Urinary bladder (tissue), 4 donors: Measurements from ENCODE around the gene EBP. TPM values are rescaled to one million over a fixed set of nuclear protein-coding genes. Genes with fewer than 3 reads are reported as not detected.

Experiments used
- DNase-seq: peaks from one replicate; pipeline ENCODE4 v3.0.0-alpha.2; 2015; ENCODE audit errors: extremely low spot score
- H3K27ac ChIP-seq: one replicate; pipeline ENCODE4 v1.5.1; 2013; ENCODE audit warnings: low read depth, mild to moderate bottlenecking, moderate library complexity
- H3K36me3 ChIP-seq: one replicate; pipeline ENCODE4 v1.6.1; 2013; ENCODE audit warnings: mild to moderate bottlenecking, moderate library complexity; ENCODE audit not compliant: insufficient read depth
- H3K4me1 ChIP-seq: one replicate; pipeline ENCODE4 v1.6.1; 2013; ENCODE audit warnings: mild to moderate bottlenecking, moderate library complexity; ENCODE audit not compliant: insufficient read depth
- H3K4me3 ChIP-seq: one replicate; pipeline ENCODE4 v1.5.1; 2013; ENCODE audit warnings: low read depth, low read length
- WGBS: extraction: QIAGEN DNeasy Blood & Tissue Kit; methylation state at CpG from one replicate; pipeline ENCODE4 v1.1.7; 2013; 5-methylcytosine and 5-hydroxymethylcytosine counted together
- polyA plus RNA-seq: library from polyadenylated mRNA; stranded (reverse); fragments of 200-250 nt; gene quantifications from one replicate; pipeline ENCODE4 v1.2.3, GENCODE V29; 2013
- total RNA-seq: library from RNA; depleted of rRNA; stranded (reverse); fragments of >200 nt; gene quantifications from one replicate; pipeline ENCODE4 v1.2.3, GENCODE V29; 2014
- donor health status: healthy with polysubstance abuse.
- donor health status: healthy.

Gene EBP
- total RNA-seq (19.2 TPM), polyA plus RNA-seq (34.4 TPM)

DNA sequence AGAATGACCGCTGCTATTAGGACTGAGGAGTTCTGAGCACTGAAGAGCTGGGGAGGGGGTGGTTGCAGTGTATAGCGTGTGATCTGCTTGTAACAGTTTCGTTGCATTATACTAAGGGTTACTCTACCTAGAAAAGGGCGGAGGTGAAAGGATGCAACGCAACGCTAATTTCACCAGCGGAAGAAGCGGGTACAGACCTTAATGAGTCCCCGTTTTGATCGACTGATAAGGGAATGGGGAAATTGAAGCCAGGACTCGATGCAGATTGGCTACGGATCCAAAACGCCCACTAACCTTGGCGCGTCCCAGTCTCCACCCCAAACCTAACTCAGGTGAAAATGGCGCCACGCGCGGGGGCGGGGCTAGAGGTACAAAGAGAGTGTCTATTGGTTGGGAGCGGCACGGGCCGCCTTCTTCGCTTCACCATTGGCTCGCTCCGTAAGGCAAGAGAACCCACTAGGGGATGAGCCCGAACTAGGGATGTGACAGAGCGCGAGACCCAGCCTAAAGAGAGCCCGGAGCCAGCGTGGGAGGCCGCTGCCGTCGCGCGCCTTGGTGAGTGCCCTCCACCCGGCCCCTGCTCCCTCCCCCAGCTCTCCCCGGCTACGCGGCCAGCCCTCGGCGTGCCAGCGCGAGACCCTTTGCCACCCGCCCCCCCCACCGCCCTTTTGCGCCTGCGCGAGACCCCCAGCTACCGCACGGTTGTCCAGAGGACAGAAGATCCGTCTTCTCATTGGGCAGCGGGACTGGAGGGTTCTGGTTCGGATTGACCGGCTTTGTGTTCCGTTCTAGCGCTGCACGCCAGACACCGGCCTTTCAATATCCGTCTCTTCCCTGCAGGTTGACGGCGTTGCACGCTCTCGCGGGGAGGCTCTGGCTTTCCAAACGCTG is at the start of gene EBP:
TSS of gene EBP (plus strand) at position 456 of the 891 bp plus-strand sequence. CDS start 1,964 bp downstream, outside the sequence.
- peak; percentile 78 for DNase-seq
- no peaks in the 10 kb centered on the region for H3K36me3 ChIP-seq
- H3K27ac ChIP-seq = peak within 1 kb of the TSS; percentile 78
- peak within 1 kb of the TSS; percentile 63 for H3K4me3 ChIP-seq
- under 1% methylated on average over 65 of the region's 66 CpGs for WGBS
- H3K4me1 ChIP-seq = no peaks in the 10 kb centered on the region

DNA sequence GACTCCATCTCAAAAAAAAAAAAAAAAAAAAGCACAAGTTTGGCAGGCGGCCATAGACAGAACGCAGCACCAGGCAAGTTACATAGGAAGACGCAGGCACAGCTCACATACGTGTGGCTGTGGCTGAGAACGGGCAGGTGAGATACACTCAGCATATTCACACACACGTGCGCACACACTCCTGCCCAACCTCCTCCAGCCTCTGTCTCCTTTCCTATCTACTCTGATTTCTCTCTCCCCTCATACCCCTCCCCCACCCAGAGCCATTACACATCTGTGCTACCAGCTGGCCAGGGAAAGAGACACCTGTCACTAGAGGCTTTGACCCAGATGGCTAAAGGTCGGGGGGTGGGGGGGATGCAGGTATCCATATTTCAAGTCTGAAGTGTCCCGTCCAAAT is 49.4 kb upstream of the EBP start:
- Histone ChIP-seq H3K27ac (no peak overlapping the region), H3K4me3 (no peak overlapping the region), H3K4me1 (no peaks in the 10 kb centered on the region), H3K36me3 (no peaks in the 10 kb centered on the region)
- no peak for DNase-seq
- 68% methylated on average over 9 of the region's 9 CpGs for WGBS

GRCh38 chrX:48472851-48473703 is 48.5 kb upstream of the EBP start:
- WGBS = 57% methylated on average over 12 of the region's 12 CpGs

DNA sequence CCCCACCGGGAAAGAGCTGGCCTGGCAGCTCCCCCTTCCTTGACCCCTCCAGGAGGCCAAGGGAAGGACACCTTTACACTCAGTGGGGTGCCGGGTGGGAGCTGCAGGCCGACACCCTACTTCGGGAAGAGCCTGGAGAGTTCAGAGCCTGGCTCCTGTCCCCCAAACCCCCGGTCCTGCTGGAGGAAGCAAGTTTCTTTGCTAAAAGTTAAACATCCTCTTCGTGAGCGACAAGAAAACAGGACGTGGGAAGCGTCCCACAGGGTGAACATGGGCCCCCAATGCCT is 48.0 kb upstream of the EBP start:
- H3K27ac ChIP-seq = no peak overlapping the region
- no peaks in the 10 kb centered on the region for H3K4me1 ChIP-seq
- WGBS = 67% methylated on average over 9 of the region's 9 CpGs
- no peaks in the 10 kb centered on the region for H3K36me3 ChIP-seq
- DNase-seq = no peak
- H3K4me3 ChIP-seq = no peak overlapping the region

More at GRCh38 chrX:48472851-48473703, 48.5 kb upstream of the EBP start:
- Histone ChIP-seq H3K36me3 (no peaks in the 10 kb centered on the region), H3K4me1 (no peaks in the 10 kb centered on the region), H3K27ac (no peak overlapping the region), H3K4me3 (no peak overlapping the region)
- DNase-seq = no peak

DNA sequence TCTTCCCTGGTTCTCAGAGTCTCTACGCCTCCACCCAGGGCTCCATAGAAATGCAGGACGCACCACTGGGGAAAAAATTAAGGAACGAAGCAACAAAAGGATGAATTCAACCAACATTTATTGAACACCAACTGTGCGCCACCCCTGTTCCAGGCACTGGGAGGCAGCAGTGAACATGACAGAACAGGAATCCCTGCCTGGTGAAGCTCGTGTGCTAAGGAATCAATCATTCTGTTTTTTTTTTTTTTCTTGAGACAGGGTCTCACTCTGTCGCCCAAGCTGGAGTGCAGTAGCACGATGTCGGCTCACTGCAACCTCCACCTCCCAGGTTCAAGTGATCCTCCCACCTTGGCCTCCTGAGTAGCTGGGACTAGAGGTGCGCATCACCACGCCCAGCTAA is 47.5 kb upstream of the EBP start:
- Histone ChIP-seq H3K4me1 (no peaks in the 10 kb centered on the region), H3K4me3 (no peak overlapping the region), H3K36me3 (no peaks in the 10 kb centered on the region), H3K27ac (no peak overlapping the region)
- WGBS = 73% methylated on average over 10 of the region's 10 CpGs
- DNase-seq = no peak

GRCh38 chrX:48474581-48474980 is 47.0 kb upstream of the EBP start:
- Histone ChIP-seq H3K4me3 (no peak overlapping the region), H3K27ac (no peak overlapping the region), H3K36me3 (no peaks in the 10 kb centered on the region), H3K4me1 (no peaks in the 10 kb centered on the region)
- WGBS = 83% methylated on average over 6 of the region's 6 CpGs
- DNase-seq = no peak

- under 1% methylated on average over 5 of the region's 5 CpGs for WGBS
- Histone ChIP-seq H3K36me3 (no peaks in the 10 kb centered on the region), H3K4me1 (no peaks in the 10 kb centered on the region), H3K4me3 (peak overlapping the region; percentile 56), H3K27ac (no peak overlapping the region)
- no peak for DNase-seq
These were observed 46.3 kb upstream of the EBP start for GRCh38 chrX:48475296-48475695.

- Histone ChIP-seq H3K27ac (peak within 1 kb of the TSS; percentile 64), H3K4me1 (no peaks in the 10 kb centered on the region), H3K36me3 (no peaks in the 10 kb centered on the region), H3K4me3 (peak within 1 kb of the TSS; percentile 56)
- DNase-seq = peak; percentile 76
- WGBS = under 1% methylated on average over 75 of the region's 75 CpGs
These were observed 45.6 kb upstream of the EBP start, which contains the start of gene FTSJ1 for GRCh38 chrX:48475774-48476577. TSS of gene FTSJ1 (plus strand) at chrX:48476199. CDS start at chrX:48478048, 1,849 bp downstream.

GRCh38 chrX:48476919-48477318 is 44.7 kb upstream of the EBP start:
- H3K36me3 ChIP-seq = no peaks in the 10 kb centered on the region
- no peak overlapping the region for H3K27ac ChIP-seq
- H3K4me1 ChIP-seq = no peaks in the 10 kb centered on the region
- peak overlapping the region; percentile 56 for H3K4me3 ChIP-seq
- 51% methylated on average over 4 of the region's 4 CpGs for WGBS
- DNase-seq = no peak

GRCh38 chrX:48477960-48478755 is 43.5 kb upstream of the EBP start:
- 93% methylated on average over 19 of the region's 19 CpGs for WGBS
- DNase-seq = no peak
- Histone ChIP-seq H3K4me1 (no peaks in the 10 kb centered on the region), H3K27ac (no peak overlapping the region), H3K4me3 (no peak overlapping the region), H3K36me3 (no peaks in the 10 kb centered on the region)

- Histone ChIP-seq H3K4me1 (no peaks in the 10 kb centered on the region), H3K36me3 (no peaks in the 10 kb centered on the region), H3K4me3 (no peak overlapping the region), H3K27ac (no peak overlapping the region)
- 93% methylated on average over 5 of the region's 5 CpGs for WGBS
- no peak for DNase-seq
These were observed 42.8 kb upstream of the EBP start for GRCh38 chrX:48478806-48479205.

- H3K36me3 ChIP-seq = no peaks in the 10 kb centered on the region
- no peaks in the 10 kb centered on the region for H3K4me1 ChIP-seq
- WGBS = 91% methylated on average over 3 of the region's 3 CpGs
- H3K4me3 ChIP-seq = no peak overlapping the region
- DNase-seq = no peak
- H3K27ac ChIP-seq = no peak overlapping the region
These were observed 41.5 kb upstream of the EBP start for GRCh38 chrX:48480142-48480541.

- no peak overlapping the region for H3K4me3 ChIP-seq
- no peak overlapping the region for H3K27ac ChIP-seq
- DNase-seq = no peak
- H3K4me1 ChIP-seq = no peaks in the 10 kb centered on the region
- WGBS = 90% methylated on average over 3 of the region's 3 CpGs
- H3K36me3 ChIP-seq = no peaks in the 10 kb centered on the region
These were observed 41.0 kb upstream of the EBP start for GRCh38 chrX:48480583-48480982.
